ENCODE measurements around the gene LMX1B. TPM values are rescaled to one million over a fixed set of nuclear protein-coding genes. Genes with fewer than 3 reads are reported as not detected.

The LMX1B gene
- total RNA-seq, 1 experiment from 2014 or later, result 12.4 TPM

DNA sequence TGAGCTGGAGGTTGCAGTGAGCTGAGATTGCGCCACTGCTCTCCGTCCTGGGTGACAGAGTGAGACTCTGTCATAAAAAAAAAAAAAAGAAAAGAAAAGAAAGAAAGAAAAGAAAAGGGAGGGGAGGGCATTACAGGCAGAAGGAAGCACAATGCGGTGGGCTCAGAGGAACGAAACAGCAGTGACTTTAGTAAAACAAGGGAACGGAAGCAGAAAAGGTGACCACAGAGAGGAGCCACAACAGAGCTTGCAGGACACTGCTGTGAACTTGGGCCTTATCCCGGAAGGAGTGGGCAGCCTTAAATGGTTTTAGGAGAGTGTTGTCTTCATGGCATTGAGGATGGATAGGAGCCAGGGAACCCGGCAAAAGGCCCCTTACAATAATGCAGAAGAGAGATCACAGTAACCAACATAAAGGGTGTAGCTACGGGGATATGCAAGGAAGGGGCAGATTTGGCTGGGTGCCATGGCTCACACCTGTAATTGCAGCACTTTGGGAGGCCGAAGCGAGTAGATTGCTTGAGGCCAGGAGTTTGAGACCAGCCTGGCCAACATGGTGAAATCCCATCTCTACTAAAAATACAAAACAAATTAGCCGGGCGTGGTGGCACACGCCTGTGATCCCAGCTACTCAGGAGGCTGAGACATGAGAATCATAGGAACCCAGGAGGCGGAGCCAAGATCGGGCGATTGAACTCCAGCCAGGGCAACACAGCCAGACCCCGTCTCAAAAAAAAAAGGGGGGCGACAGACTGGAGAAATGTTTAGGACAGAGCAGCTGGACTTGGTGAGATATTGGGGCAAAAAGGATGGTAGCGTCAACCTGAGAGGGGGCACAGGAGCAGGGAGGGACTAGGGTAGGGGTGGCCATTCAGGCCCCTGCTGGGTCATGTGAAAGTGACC, 107.2 kb downstream of the LMX1B start:
- Mint-ChIP-seq H3K9me3 (no peaks in the 10 kb centered on the region), H3K27me3 (ENCODE audit: low read depth) (peaks cover 46% of the 10 kb centered on the region), H3K4me3 (no peak overlapping the region), H3K27ac (no peak overlapping the region), H3K36me3 (no peaks in the 10 kb centered on the region), H3K4me1 (peaks cover 37% of the 10 kb centered on the region)
- ATAC-seq (no peak), DNase-seq (ENCODE audit: low spot score) (no peak)
- ChIA-PET CTCF (interaction anchor here (0.6 to 4.0 kb wide), 8 partner anchors 15 to 61 kb away, joined by 4 to 60 read pairs (median 8); no protein-coding TSS in a partner anchor), POLR2A (interaction anchor here (0.6 kb wide), 1 partner anchor 41 kb away, joined by 7 read pairs; no protein-coding TSS in a partner anchor)
- TF ChIP-seq FOXP1 (CRISPR knock-in tag; IDR thresholded peaks at IDR 0.05; ENCODE audit: borderline replicate concordance) (no peak), ZNF121 (CRISPR knock-in tag; IDR thresholded peaks at IDR 0.05) (peak; percentile 32; the same call in 1 of the 2 replicates)

DNA sequence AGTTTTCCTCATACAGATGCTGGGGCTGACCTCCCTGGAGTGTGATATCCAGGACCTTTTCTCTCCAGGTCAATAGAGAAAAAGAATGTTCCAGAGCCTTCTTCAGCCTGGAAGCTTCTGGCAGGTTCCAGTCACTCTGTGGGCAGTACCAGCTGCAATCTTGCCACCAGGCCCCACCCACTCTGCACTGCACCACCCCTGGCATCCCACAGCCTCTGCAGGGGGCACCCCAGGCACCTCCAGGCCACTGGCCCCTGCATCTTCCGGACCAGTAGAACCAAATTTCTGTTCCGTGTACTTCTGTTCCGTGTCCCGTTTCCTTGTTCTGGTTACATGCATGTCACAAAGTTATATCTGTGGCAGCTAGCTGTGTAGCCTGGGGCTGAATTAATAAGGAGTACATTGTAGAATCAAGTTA, 107.8 kb downstream of the LMX1B start:
- Mint-ChIP-seq H3K4me3 (peak overlapping the region; percentile 66), H3K9me3 (no peaks in the 10 kb centered on the region), H3K36me3 (no peaks in the 10 kb centered on the region), H3K27me3 (ENCODE audit: low read depth) (peaks cover 45% of the 10 kb centered on the region), H3K4me1 (peaks cover 37% of the 10 kb centered on the region), H3K27ac (no peak overlapping the region)
- DNase-seq (ENCODE audit: low spot score) (no peak), ATAC-seq (no peak)
- TF ChIP-seq, protein P1, sequence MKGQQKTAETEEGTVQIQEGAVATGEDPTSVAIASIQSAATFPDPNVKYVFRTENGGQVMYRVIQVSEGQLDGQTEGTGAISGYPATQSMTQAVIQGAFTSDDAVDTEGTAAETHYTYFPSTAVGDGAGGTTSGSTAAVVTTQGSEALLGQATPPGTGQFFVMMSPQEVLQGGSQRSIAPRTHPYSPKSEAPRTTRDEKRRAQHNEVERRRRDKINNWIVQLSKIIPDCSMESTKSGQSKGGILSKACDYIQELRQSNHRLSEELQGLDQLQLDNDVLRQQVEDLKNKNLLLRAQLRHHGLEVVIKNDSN (CRISPR knock-in tag; IDR thresholded peaks at IDR 0.05), result no peak
- TF ChIP-seq ELF4 (CRISPR knock-in tag; IDR thresholded peaks at IDR 0.05; ENCODE audit: low read depth), result no peak
- no peak for TF ChIP-seq FOXP1 (CRISPR knock-in tag; IDR thresholded peaks at IDR 0.05; ENCODE audit: borderline replicate concordance)
- TF ChIP-seq HMGA2 (CRISPR knock-in tag; IDR thresholded peaks at IDR 0.05), result no peak
- TF ChIP-seq, protein P2, sequence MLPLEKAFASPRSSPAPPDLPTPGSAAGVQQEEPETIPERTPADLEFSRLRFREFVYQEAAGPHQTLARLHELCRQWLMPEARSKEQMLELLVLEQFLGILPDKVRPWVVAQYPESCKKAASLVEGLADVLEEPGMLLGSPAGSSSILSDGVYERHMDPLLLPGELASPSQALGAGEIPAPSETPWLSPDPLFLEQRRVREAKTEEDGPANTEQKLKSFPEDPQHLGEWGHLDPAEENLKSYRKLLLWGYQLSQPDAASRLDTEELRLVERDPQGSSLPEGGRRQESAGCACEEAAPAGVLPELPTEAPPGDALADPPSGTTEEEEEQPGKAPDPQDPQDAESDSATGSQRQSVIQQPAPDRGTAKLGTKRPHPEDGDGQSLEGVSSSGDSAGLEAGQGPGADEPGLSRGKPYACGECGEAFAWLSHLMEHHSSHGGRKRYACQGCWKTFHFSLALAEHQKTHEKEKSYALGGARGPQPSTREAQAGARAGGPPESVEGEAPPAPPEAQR (CRISPR knock-in tag; IDR thresholded peaks at IDR 0.05), result no peak
- no peak for TF ChIP-seq ZNF423 (CRISPR knock-in tag; IDR thresholded peaks at IDR 0.05)
- TF ChIP-seq, protein P3, sequence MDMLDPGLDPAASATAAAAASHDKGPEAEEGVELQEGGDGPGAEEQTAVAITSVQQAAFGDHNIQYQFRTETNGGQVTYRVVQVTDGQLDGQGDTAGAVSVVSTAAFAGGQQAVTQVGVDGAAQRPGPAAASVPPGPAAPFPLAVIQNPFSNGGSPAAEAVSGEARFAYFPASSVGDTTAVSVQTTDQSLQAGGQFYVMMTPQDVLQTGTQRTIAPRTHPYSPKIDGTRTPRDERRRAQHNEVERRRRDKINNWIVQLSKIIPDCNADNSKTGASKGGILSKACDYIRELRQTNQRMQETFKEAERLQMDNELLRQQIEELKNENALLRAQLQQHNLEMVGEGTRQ (CRISPR knock-in tag; IDR thresholded peaks at IDR 0.05), result no peak
- TF ChIP-seq, protein P4, sequence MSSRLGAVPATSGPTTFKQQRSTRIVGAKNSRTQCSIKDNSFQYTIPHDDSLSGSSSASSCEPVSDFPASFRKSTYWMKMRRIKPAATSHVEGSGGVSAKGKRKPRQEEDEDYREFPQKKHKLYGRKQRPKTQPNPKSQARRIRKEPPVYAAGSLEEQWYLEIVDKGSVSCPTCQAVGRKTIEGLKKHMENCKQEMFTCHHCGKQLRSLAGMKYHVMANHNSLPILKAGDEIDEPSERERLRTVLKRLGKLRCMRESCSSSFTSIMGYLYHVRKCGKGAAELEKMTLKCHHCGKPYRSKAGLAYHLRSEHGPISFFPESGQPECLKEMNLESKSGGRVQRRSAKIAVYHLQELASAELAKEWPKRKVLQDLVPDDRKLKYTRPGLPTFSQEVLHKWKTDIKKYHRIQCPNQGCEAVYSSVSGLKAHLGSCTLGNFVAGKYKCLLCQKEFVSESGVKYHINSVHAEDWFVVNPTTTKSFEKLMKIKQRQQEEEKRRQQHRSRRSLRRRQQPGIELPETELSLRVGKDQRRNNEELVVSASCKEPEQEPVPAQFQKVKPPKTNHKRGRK (CRISPR knock-in tag; IDR thresholded peaks at IDR 0.05; ENCODE audit: borderline replicate concordance), result no peak
- no peak for TF ChIP-seq NR1H2 (CRISPR knock-in tag; IDR thresholded peaks at IDR 0.05)
- POLR2A ChIA-PET, result no interaction called here
- CTCF ChIA-PET, result interaction anchor here (1.2 to 4.0 kb wide), 3 partner anchors 16 to 60 kb away, joined by 6 to 60 read pairs (median 10); no protein-coding TSS in a partner anchor

DNA sequence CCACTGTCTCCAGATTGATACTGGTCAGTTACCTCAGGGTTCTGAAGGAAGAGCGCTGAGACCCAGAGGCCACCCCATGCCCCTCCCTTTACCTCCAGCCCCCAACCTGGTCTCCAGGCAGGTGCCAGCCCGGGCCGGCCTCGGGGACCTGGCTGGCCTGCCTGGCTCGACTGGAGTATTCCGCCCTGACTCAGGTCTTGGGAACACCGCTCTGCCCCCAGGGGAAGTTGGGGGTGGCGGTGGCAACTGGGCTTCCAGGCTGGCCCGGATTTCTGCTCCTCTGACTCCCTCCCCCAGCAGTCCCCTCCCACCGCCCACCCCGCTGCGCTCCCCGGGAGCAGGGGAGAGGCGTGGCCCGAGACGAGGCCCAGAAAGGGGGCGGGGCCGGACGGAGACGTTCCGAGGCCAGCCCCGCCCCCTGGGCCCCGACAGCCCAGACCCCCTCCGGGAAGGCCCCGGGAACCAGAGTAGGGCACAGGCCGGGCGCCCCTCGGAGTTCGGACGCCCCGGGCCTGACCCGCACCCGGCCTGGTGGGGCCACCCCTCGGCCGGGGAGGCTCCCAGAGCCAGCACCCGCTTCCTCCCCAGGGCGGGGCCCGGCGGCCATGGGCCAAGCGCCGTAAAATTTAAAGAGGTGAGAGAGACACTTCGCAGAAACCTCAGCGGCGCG, 108.7 kb downstream of the LMX1B start:
- Mint-ChIP-seq H3K9me3 (no peaks in the 10 kb centered on the region), H3K27ac (peak overlapping the region; percentile 60; the same call in 1 of the 2 replicates), H3K27me3 (ENCODE audit: low read depth) (peaks cover 46% of the 10 kb centered on the region), H3K36me3 (no peaks in the 10 kb centered on the region), H3K4me1 (peaks cover 37% of the 10 kb centered on the region), H3K4me3 (peak overlapping the region; percentile 66)
- peak; percentile 64 for ATAC-seq
- peak; percentile 88 for DNase-seq (ENCODE audit: low spot score)
- CTCF ChIA-PET, result interaction anchor here (1.3 to 3.5 kb wide), 3 partner anchors 16 to 32 kb away, joined by 5 to 32 read pairs (median 11); no protein-coding TSS in a partner anchor
- TF ChIP-seq SP1 (CRISPR knock-in tag; conservative IDR thresholded peaks at IDR 0.05) (peak; percentile 59; the same call in 1 of the 2 replicates), ZNF423 (CRISPR knock-in tag; IDR thresholded peaks at IDR 0.05) (0 out of 2 replicates have a peak, but pooled peaks have one; percentile 3)
- TF ChIP-seq, protein P5, sequence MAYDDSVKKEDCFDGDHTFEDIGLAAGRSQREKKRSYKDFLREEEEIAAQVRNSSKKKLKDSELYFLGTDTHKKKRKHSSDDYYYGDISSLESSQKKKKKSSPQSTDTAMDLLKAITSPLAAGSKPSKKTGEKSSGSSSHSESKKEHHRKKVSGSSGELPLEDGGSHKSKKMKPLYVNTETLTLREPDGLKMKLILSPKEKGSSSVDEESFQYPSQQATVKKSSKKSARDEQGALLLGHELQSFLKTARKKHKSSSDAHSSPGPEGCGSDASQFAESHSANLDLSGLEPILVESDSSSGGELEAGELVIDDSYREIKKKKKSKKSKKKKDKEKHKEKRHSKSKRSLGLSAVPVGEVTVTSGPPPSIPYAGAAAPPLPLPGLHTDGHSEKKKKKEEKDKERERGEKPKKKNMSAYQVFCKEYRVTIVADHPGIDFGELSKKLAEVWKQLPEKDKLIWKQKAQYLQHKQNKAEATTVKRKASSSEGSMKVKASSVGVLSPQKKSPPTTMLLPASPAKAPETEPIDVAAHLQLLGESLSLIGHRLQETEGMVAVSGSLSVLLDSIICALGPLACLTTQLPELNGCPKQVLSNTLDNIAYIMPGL (CRISPR knock-in tag; IDR thresholded peaks at IDR 0.05), result no peak; the same call in 1 of the 2 replicates
- POLR2A ChIA-PET, result no interaction called here

All from WTC11 (cell line).